Activated CD8-positive, alpha-beta memory T cell treated with anti-CD3 and anti-CD28 coated beads for 36 hours (primary cell): ENCODE measurements around the gene GOLGA6L26. TPM values are rescaled to one million over a fixed set of nuclear protein-coding genes. Genes with fewer than 3 reads are reported as not detected.

Source experiments
- total RNA-seq, 2 experiments: library from RNA; stranded (reverse); gene quantifications; one replicate each; pipeline ENCODE4 v1.2.3, GENCODE V29; 2021

The GOLGA6L26 gene
- total RNA-seq, 2 experiments from 2014 or later = not detected

Other genes with a start within 250 kb of the GOLGA6L26 start
- gene GOLGA6L1, start 197.4 kb downstream of the GOLGA6L26 start, total RNA-seq = not detected
- under 1 TPM in 1 of 2 experiments, not detected in 1; 0.11 TPM for gene GOLGA8S, start 20.6 kb upstream of the GOLGA6L26 start, total RNA-seq
- not detected for gene GOLGA6L2, start 113.0 kb upstream of the GOLGA6L26 start, total RNA-seq
- 1 to 10 TPM; 1.1 TPM for gene MKRN3, start 231.5 kb upstream of the GOLGA6L26 start, total RNA-seq